OCI-LY1 (cell line): ENCODE measurements around the gene ZNF804A.
A peak's percentile ranks its signal among the peaks of the same experiment; 100 is the strongest.

Experiments used
- H2AFZ ChIP-seq: fragments of 200-600 bp; sonication (generic), shearing (Covaris generic); 2 replicates; pipeline ENCODE4 v1.6.0; 2014; ENCODE audit warnings: antibody characterized with exemption, mild to moderate bottlenecking, low read length
- H3F3A ChIP-seq: fragments of 200-600 bp; sonication (generic), shearing (Covaris generic); 2 replicates; pipeline ENCODE4 v1.6.0; 2014; ENCODE audit warnings: mild to moderate bottlenecking, antibody characterized with exemption, low read length, moderate library complexity; ENCODE audit not compliant: insufficient read depth
- H3K27ac ChIP-seq: fragments of 200-600 bp; sonication (generic); 2 replicates; pipeline ENCODE4 v1.5.1; 2014; ENCODE audit warnings: low read length, mixed run types, mild to moderate bottlenecking, low read depth; ENCODE audit not compliant: poor library complexity, severe bottlenecking
- H3K27me3 ChIP-seq: fragments of 200-600 bp; sonication (generic); 2 replicates; pipeline ENCODE4 v1.6.0; 2014; ENCODE audit warnings: antibody characterized with exemption, mild to moderate bottlenecking, low read length, moderate library complexity; ENCODE audit not compliant: insufficient read depth
- H3K36me3 ChIP-seq: fragments of 200-600 bp; sonication (generic); 2 replicates; pipeline ENCODE4 v1.6.1; 2014; ENCODE audit warnings: mild to moderate bottlenecking, antibody characterized with exemption, low read length, moderate library complexity, mixed read lengths; ENCODE audit not compliant: insufficient read depth
- H3K4me1 ChIP-seq: fragments of 200-600 bp; sonication (generic); 2 replicates; pipeline ENCODE4 v1.5.1; 2014; ENCODE audit warnings: mild to moderate bottlenecking, low read length, moderate library complexity; ENCODE audit not compliant: insufficient read depth, severe bottlenecking
- H3K4me2 ChIP-seq: fragments of 200-600 bp; sonication (generic), shearing (Covaris generic); 2 replicates; pipeline ENCODE4 v1.6.1; 2014; ENCODE audit warnings: low read length
- H3K4me3 ChIP-seq: fragments of 200-600 bp; sonication (generic); 2 replicates; pipeline ENCODE4 v1.5.1; 2014; ENCODE audit warnings: low read length, low read depth, mild to moderate bottlenecking, mixed read lengths; ENCODE audit not compliant: poor library complexity, severe bottlenecking
- H3K79me2 ChIP-seq: fragments of 200-600 bp; shearing (Covaris generic); 2 replicates; pipeline ENCODE4 v1.6.1; 2016; ENCODE audit warnings: mixed run types, low read length, mixed read lengths; ENCODE audit not compliant: insufficient read depth
- H3K9ac ChIP-seq: fragments of 200-600 bp; sonication (generic), shearing (Covaris generic); 2 replicates; pipeline ENCODE4 v1.6.1; 2014; ENCODE audit warnings: mild to moderate bottlenecking, low read length, mixed read lengths
- H3K9me2 ChIP-seq: fragments of 200-600 bp; sonication (generic), shearing (Covaris generic); 2 replicates; pipeline ENCODE4 v1.6.1; 2014; ENCODE audit warnings: low read depth, mild to moderate bottlenecking, low read length, mixed read lengths
- H3K9me3 ChIP-seq: fragments of 200-600 bp; shearing (Covaris generic); 2 replicates; pipeline ENCODE4 v1.6.1; 2014; ENCODE audit warnings: low read length, mixed read lengths
- H4K20me1 ChIP-seq: fragments of 200-600 bp; sonication (generic), shearing (Covaris generic); 2 replicates; pipeline ENCODE4 v1.6.0; 2016; ENCODE audit warnings: mild to moderate bottlenecking, low read length; ENCODE audit not compliant: insufficient read depth
- EZH2 ChIP-seq: fragments of 200-600 bp; sonication (generic), shearing (Covaris generic); IDR thresholded peaks from 2 replicates; pipeline ENCODE4 v1.8.0; 2017; ENCODE audit warnings: borderline replicate concordance, mixed run types, mild to moderate bottlenecking, antibody characterized with exemption, low read length, moderate library complexity, mixed read lengths
- TF ChIP-seq, protein P1 (sequence below): fragments of 200-600 bp; sonication (generic), shearing (Covaris generic); IDR thresholded peaks from 2 replicates; pipeline ENCODE4 v1.5.1; 2017; ENCODE audit warnings: mild to moderate bottlenecking, antibody characterized with exemption, low read length, moderate library complexity, mixed read lengths

The ZNF804A gene

DNA sequence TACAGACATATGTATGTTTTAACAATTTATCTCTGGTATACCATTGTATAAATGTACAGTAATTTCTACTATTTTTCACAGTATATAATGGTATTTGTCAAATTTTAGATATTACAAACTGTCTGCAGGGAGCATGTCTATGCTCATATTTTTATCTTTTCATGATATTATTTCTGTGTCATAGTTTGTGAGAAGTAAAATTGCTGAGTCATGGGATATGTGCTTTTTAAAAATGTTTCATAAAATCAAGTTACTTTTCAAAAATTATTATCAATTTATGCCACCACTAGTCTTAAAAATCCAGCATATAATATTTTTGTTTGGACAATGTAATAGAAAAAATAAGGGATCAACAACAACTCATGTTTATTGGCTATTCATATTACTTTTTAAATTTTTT lies 9.1 kb upstream of the ZNF804A start:
- Histone ChIP-seq H3K9ac (no peak overlapping the region), H3F3A (no peaks in the 10 kb centered on the region; the same call in 1 of the 2 replicates), H3K4me2 (no peak overlapping the region), H3K79me2 (no peaks in the 10 kb centered on the region), H3K9me2 (peaks cover 4% of the 10 kb centered on the region; the same call in 1 of the 2 replicates), H3K9me3 (0 out of 2 replicates have a peak, but pooled peaks cover 3% of the 10 kb centered on the region), H3K27me3 (no peaks in the 10 kb centered on the region), H3K27ac (no peak overlapping the region), H2AFZ (no peak overlapping the region), H4K20me1 (no peaks in the 10 kb centered on the region), H3K4me1 (no peaks in the 10 kb centered on the region), H3K4me3 (no peak overlapping the region), H3K36me3 (peaks cover 5% of the 10 kb centered on the region; the same call in 1 of the 2 replicates)
- TF ChIP-seq, protein P1, sequence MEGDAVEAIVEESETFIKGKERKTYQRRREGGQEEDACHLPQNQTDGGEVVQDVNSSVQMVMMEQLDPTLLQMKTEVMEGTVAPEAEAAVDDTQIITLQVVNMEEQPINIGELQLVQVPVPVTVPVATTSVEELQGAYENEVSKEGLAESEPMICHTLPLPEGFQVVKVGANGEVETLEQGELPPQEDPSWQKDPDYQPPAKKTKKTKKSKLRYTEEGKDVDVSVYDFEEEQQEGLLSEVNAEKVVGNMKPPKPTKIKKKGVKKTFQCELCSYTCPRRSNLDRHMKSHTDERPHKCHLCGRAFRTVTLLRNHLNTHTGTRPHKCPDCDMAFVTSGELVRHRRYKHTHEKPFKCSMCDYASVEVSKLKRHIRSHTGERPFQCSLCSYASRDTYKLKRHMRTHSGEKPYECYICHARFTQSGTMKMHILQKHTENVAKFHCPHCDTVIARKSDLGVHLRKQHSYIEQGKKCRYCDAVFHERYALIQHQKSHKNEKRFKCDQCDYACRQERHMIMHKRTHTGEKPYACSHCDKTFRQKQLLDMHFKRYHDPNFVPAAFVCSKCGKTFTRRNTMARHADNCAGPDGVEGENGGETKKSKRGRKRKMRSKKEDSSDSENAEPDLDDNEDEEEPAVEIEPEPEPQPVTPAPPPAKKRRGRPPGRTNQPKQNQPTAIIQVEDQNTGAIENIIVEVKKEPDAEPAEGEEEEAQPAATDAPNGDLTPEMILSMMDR: no peak
- TF ChIP-seq EZH2: no peak

DNA sequence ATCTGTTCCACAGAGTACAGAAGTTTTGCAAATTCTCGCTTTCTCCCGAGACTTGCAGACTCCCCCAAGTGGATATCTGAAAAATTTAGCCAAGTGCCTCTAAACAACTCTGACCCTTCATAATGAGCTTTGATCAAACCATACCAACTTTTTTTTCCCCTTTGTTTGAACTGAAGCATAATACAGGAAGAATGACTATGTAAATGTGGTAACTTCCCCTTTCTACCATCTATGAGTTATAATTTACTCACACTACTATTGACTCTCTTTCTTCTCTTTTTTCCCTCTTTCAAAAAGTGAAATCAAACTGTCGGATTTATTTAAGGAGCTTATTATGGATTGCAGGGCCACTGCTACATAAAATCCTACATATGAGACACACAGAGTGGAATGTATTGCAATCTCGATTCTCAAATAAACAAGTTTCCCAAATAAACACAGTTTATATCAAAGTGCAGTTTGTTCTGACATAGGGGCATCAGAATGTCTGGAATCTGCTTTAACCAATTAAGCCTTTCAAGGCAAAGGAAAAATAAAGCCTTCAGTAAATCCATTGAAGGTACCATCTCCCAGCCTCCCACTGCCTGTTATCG lies 1.4 kb upstream of the ZNF804A start:
- Histone ChIP-seq H3K9me3 (no peaks in the 10 kb centered on the region), H2AFZ (peak overlapping the region; percentile 67; the same call in 1 of the 2 replicates), H3K4me1 (peaks cover 25% of the 10 kb centered on the region), H3K27ac (peak overlapping the region; percentile 97), H3K9me2 (no peaks in the 10 kb centered on the region), H4K20me1 (no peaks in the 10 kb centered on the region), H3K4me3 (peak overlapping the region; percentile 96), H3K36me3 (peaks cover 45% of the 10 kb centered on the region), H3K27me3 (no peaks in the 10 kb centered on the region), H3K79me2 (peaks cover 35% of the 10 kb centered on the region), H3K4me2 (peak overlapping the region; percentile 96), H3F3A (no peaks in the 10 kb centered on the region), H3K9ac (peak overlapping the region; percentile 94)
- TF ChIP-seq, protein P1: peak; percentile 70
- no peak for TF ChIP-seq EZH2

- H3K27ac ChIP-seq: peak overlapping the region; percentile 97
- peaks cover 42% of the 10 kb centered on the region for H3K79me2 ChIP-seq
- peaks cover 50% of the 10 kb centered on the region for H3K36me3 ChIP-seq
- H3K9me2 ChIP-seq: no peaks in the 10 kb centered on the region
- H3K4me1 ChIP-seq: peaks cover 29% of the 10 kb centered on the region
- peak overlapping the region; percentile 96 for H3K4me3 ChIP-seq
- H3K27me3 ChIP-seq: no peaks in the 10 kb centered on the region
- H3K4me2 ChIP-seq: peak overlapping the region; percentile 96
- no peaks in the 10 kb centered on the region for H3F3A ChIP-seq
- no peak overlapping the region for H2AFZ ChIP-seq
- TF ChIP-seq EZH2: no peak
- TF ChIP-seq, protein P1: no peak
- H3K9ac ChIP-seq: peak overlapping the region; percentile 94
- H4K20me1 ChIP-seq: no peaks in the 10 kb centered on the region
- H3K9me3 ChIP-seq: no peaks in the 10 kb centered on the region
These were observed 748 bp upstream of the ZNF804A start for GRCh38 chr2:184597571-184597991.
